ENCODE measurements around the gene MAPT.
"Not testable (repeated sequence)": the region's sequence is repeated elsewhere in the genome, so short reads cannot be mapped to it uniquely, and the experiment has no call there.

The MAPT gene

GRCh38 chr17:45902892-45903346, 8.6 kb downstream of the MAPT start:
- no peak for DNase-seq

GRCh38 chr17:45904866-45905265, 10.5 kb downstream of the MAPT start:
- DNase-seq = no peak

GRCh38 chr17:45905814-45906213, 11.5 kb downstream of the MAPT start:
- DNase-seq = no peak

- DNase-seq = no peak
Measured at GRCh38 chr17:45906237-45906636, 11.9 kb downstream of the MAPT start.

- no peak for DNase-seq
Measured at GRCh38 chr17:45906927-45907622, 12.7 kb downstream of the MAPT start.

GRCh38 chr17:45907750-45908395, 13.5 kb downstream of the MAPT start:
- no peak for DNase-seq

GRCh38 chr17:45908460-45908859, 14.1 kb downstream of the MAPT start:
- DNase-seq = no peak

GRCh38 chr17:45908935-45909334, 14.6 kb downstream of the MAPT start:
- no peak for DNase-seq

- DNase-seq = no peak
Measured at GRCh38 chr17:45910667-45911066, 16.3 kb downstream of the MAPT start.

- no peak for DNase-seq
Measured at GRCh38 chr17:45912319-45912718, 18.0 kb downstream of the MAPT start.

GRCh38 chr17:45913030-45913429, 18.7 kb downstream of the MAPT start:
- DNase-seq = not testable (repeated sequence)

- DNase-seq = no peak
Measured at GRCh38 chr17:45914047-45914717, 19.8 kb downstream of the MAPT start.

GRCh38 chr17:45915263-45915662, 20.9 kb downstream of the MAPT start:
- no peak for DNase-seq

- DNase-seq = no peak
Measured at GRCh38 chr17:45917081-45917480, 22.7 kb downstream of the MAPT start.

- DNase-seq = no peak
Measured at GRCh38 chr17:45918241-45918745, 23.9 kb downstream of the MAPT start.

GRCh38 chr17:45919136-45919535, 24.8 kb downstream of the MAPT start:
- DNase-seq = no peak

- no peak for DNase-seq
Measured at GRCh38 chr17:45920083-45920482, 25.7 kb downstream of the MAPT start.

- DNase-seq = no peak
Measured at GRCh38 chr17:45923511-45924268, 29.3 kb downstream of the MAPT start.

- DNase-seq = no peak
Measured at GRCh38 chr17:45924332-45924820, 30.0 kb downstream of the MAPT start.

- DNase-seq = no peak
Measured at GRCh38 chr17:45925311-45925710, 31.0 kb downstream of the MAPT start.

GRCh38 chr17:45927247-45927646, 32.9 kb downstream of the MAPT start:
- no peak for DNase-seq

GRCh38 chr17:45929344-45929743, 35.0 kb downstream of the MAPT start:
- no peak for DNase-seq

GRCh38 chr17:45930420-45930951, 36.1 kb downstream of the MAPT start:
- no peak for DNase-seq

Data from activated CD8-positive, alpha-beta memory T cell treated with anti-CD3 and anti-CD28 coated beads for 24 hours (primary cell).